GM20000 (cell line): ENCODE data around the gene NOC4L.
"Not testable (repeated sequence)": the region's sequence is repeated elsewhere in the genome, so short reads cannot be mapped to it uniquely, and the experiment has no call there.

Source experiments
- DNase-seq: peaks from one replicate; pipeline ENCODE4 v3.0.0; 2012; ENCODE audit warnings: low spot score
- CTCF ChIP-seq: IDR thresholded peaks from 2 replicates; pipeline ENCODE4 v1.5.1; 2012; ENCODE audit warnings: mild to moderate bottlenecking, control low read depth; ENCODE audit errors: extremely low read depth, missing control alignments

The NOC4L gene

GRCh38 chr12:132189378-132190011 lies 45.2 kb downstream of the NOC4L start:
- no peak for TF ChIP-seq CTCF

GRCh38 chr12:132190012-132190755 lies 45.9 kb downstream of the NOC4L start:
- no peak for TF ChIP-seq CTCF

More at GRCh38 chr12:132189378-132190011, 45.2 kb downstream of the NOC4L start:
- DNase-seq: peak; percentile 99

GRCh38 chr12:132190834-132191500 lies 46.7 kb downstream of the NOC4L start:
- DNase-seq: no peak
- TF ChIP-seq CTCF: no peak

More at GRCh38 chr12:132190012-132190755, 45.9 kb downstream of the NOC4L start:
- peak; percentile 69 for DNase-seq

- no peak for TF ChIP-seq CTCF
- DNase-seq: no peak
Observed at GRCh38 chr12:132191715-132192553, 47.7 kb downstream of the NOC4L start.

GRCh38 chr12:132194056-132194455 lies 49.8 kb downstream of the NOC4L start:
- TF ChIP-seq CTCF: no peak
- DNase-seq: no peak

GRCh38 chr12:132194556-132194955 lies 50.3 kb downstream of the NOC4L start:
- TF ChIP-seq CTCF: no peak
- no peak for DNase-seq

- not testable (repeated sequence) for DNase-seq
Observed at GRCh38 chr12:132195242-132195641, 51.0 kb downstream of the NOC4L start.
